HepG2 (cell line): ENCODE data around the gene NAALAD2. TPM values are rescaled to one million over a fixed set of nuclear protein-coding genes. Genes with fewer than 3 reads are reported as not detected.
A peak's percentile ranks its signal among the peaks of the same experiment; 100 is the strongest.

Experiments used
- CC2D1A ChIP-seq: sonication (generic); formaldehyde crosslinking; IDR thresholded peaks from 2 replicates; pipeline ENCODE4 v1.8.1; 2023; ENCODE audit warnings: mild to moderate bottlenecking, missing genetic modification reagents
- FOXP1 ChIP-seq, 2 experiments: fragments of 450-650 bp in 1 of 2; IDR thresholded peaks; 2 replicates each; pipeline ENCODE4 v1.6.1; 2017 to 2018; ENCODE audit warnings: antibody characterized with exemption in 1 of 2
- GABPA ChIP-seq, 2 experiments: IDR thresholded peaks; 2 replicates each; pipeline ENCODE4 v1.6.1; 2011 to 2016; ENCODE audit warnings: low read depth in 2 of 2, low read length in 1 of 2, missing biosample characterization in 1 of 2, missing genetic modification characterization in 1 of 2
- GABPB1 ChIP-seq: IDR thresholded peaks from 2 replicates; pipeline ENCODE4 v1.6.1; 2016; ENCODE audit warnings: mild to moderate bottlenecking, missing genetic modification reagents, moderate library complexity, missing compliant biosample characterization
- KDM1A ChIP-seq: IDR thresholded peaks from 2 replicates; pipeline ENCODE4 v1.6.1; 2016; ENCODE audit warnings: missing compliant biosample characterization
- LCORL ChIP-seq, 2 experiments: fragments of 450-650 bp in 1 of 2; sonication (generic) in 1 of 2; formaldehyde crosslinking in 1 of 2; IDR thresholded peaks; 2 replicates each; pipeline versions ENCODE4 v1.5.0 to v1.6.1; 2017 to 2020; ENCODE audit warnings: antibody characterized with exemption in 1 of 2, missing genetic modification reagents in 1 of 2
- MEF2D ChIP-seq: sonication (generic); formaldehyde crosslinking; IDR thresholded peaks from 2 replicates; pipeline ENCODE4 v1.5.1; 2020; ENCODE audit warnings: mild to moderate bottlenecking, missing genetic modification reagents
- RAD51 ChIP-seq: fragments of 450-650 bp; IDR thresholded peaks from 2 replicates; pipeline ENCODE4 v1.6.1; 2016; ENCODE audit warnings: borderline replicate concordance
- RBM22 ChIP-seq: fragments of 200-400 bp; formaldehyde crosslinking; optimal IDR thresholded peaks from 2 replicates; pipeline ENCODE3; 2017; ENCODE audit warnings: mild to moderate bottlenecking, low read length, moderate library complexity
- TFAP4 ChIP-seq: sonication (generic); IDR thresholded peaks from 2 replicates; pipeline ENCODE4 v1.6.1; 2016; ENCODE audit warnings: low read depth, borderline replicate concordance
- ZBTB42 ChIP-seq: sonication (generic); formaldehyde crosslinking; IDR thresholded peaks from 2 replicates; pipeline ENCODE4 v1.5.0; 2020; ENCODE audit warnings: mild to moderate bottlenecking, missing genetic modification reagents
- ZFP1 ChIP-seq: IDR thresholded peaks from 2 replicates; pipeline ENCODE4 v1.6.1; 2016
- ZFP82 ChIP-seq: sonication (generic); formaldehyde crosslinking; IDR thresholded peaks from 2 replicates; pipeline ENCODE4 v1.5.1; 2020; ENCODE audit warnings: mild to moderate bottlenecking, missing genetic modification reagents, borderline replicate concordance
- ZKSCAN8 ChIP-seq: IDR thresholded peaks from 2 replicates; pipeline ENCODE4 v1.6.1; 2016; ENCODE audit warnings: borderline replicate concordance, missing genetic modification reagents, missing compliant biosample characterization
- ZNF101 ChIP-seq: sonication (generic); formaldehyde crosslinking; IDR thresholded peaks from 2 replicates; pipeline ENCODE4 v1.4.0; 2020; ENCODE audit warnings: mild to moderate bottlenecking, low read depth, missing genetic modification reagents, borderline replicate concordance
- ZNF569 ChIP-seq: sonication (generic); formaldehyde crosslinking; IDR thresholded peaks from 2 replicates; pipeline ENCODE4 v1.5.0; 2020; ENCODE audit warnings: mild to moderate bottlenecking, missing genetic modification reagents, moderate library complexity, borderline replicate concordance
- polyA plus RNA-seq, 8 experiments: library from polyadenylated mRNA; depleted of rRNA in 3 of 8; stranded (reverse) in 7 of 8; unstranded in 1 of 8; fragments of >200 nt; fragmentation: Illumina TruSeq in 4 of 8; extraction: Trizol in 4 of 8; gene quantifications; 2 replicates each; pipeline versions ENCODE4 v1.2.1 to v1.2.3, GENCODE V29; 2011 to 2016; ENCODE audit warnings: low read depth in 4 of 8, missing spikeins in 1 of 8, mixed read lengths in 1 of 8; ENCODE audit not compliant: insufficient read depth in 1 of 8
- total RNA-seq, 5 experiments: library from RNA; depleted of rRNA; stranded (reverse); fragments of >200 nt; fragmentation: Illumina TruSeq; extraction: Trizol; gene quantifications; 2 replicates each; pipeline ENCODE4 v1.2.3, GENCODE V29; 2016; ENCODE audit warnings: low read depth in 1 of 5
- TF ChIP-seq, protein P1 (sequence below): sonication (generic); formaldehyde crosslinking; IDR thresholded peaks from 2 replicates; pipeline ENCODE4 v1.4.0; 2020; ENCODE audit warnings: mild to moderate bottlenecking, missing genetic modification reagents
- TF ChIP-seq, protein P2 (sequence below): sonication (generic); formaldehyde crosslinking; IDR thresholded peaks from 2 replicates; pipeline ENCODE4 v1.4.0; 2020; ENCODE audit warnings: missing genetic modification reagents, borderline replicate concordance
- TF ChIP-seq, protein P3 (sequence below): sonication (generic); formaldehyde crosslinking; IDR thresholded peaks from 2 replicates; pipeline ENCODE4 v1.5.0; 2020; ENCODE audit warnings: mild to moderate bottlenecking, missing genetic modification reagents
- TF ChIP-seq, protein P4 (sequence below): sonication (generic); formaldehyde crosslinking; conservative IDR thresholded peaks from 2 replicates; pipeline ENCODE4 v1.5.0; 2020; ENCODE audit warnings: missing genetic modification reagents

NAALAD2 gene
- total and polyA plus RNA-seq, 2 of the 13 experiments (the other 11 are each of a cell fraction or from before 2014, with no cell fraction given), result 8.0 to 8.9 TPM

DNA sequence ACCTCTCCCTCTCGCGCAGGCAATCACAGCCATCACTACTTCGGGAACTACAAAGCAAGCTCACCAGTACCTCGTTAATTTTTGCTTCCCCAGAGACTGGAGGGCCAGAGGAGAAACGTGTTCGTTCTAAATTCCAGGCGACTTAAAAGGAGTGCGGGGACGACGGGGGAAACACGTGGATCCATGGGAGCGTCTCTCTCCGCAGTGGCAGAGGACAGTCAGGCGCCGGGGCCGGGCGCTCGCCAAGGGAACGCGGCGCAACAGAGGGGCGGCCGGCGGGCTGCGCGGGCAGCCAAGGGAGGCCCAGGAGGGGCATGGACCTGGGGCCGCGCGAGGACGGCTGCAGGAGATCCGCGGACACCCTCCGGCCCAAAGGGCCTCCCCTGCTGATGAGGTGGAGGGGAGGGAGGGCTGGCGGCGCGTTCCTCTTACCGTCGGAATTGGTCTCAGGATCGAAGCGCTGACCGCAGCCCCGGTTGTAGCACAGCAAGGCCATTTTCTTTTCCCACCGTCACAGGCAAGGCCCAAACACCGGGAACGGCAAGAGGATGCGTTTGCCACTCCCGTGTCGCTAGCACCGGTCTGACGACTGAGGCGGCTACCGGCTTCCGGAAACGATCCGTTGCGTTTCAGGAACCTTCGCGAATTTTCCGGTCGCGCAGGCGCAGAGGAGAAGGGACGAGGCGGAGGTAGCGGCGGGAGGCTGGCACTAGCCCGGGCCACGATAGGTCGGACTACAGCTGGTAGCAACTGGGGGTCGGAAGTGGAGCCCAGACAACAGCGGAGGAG lies 88.2 kb downstream of the NAALAD2 start, which contains the start of gene CHORDC1 (continued):
- TF ChIP-seq TFAP4, result peak; percentile 91
- TF ChIP-seq CC2D1A, result no peak
- TF ChIP-seq GABPB1 (CRISPR knock-in tag), result peak; percentile 93
- no peak for TF ChIP-seq ZFP82
- TF ChIP-seq, protein P1, sequence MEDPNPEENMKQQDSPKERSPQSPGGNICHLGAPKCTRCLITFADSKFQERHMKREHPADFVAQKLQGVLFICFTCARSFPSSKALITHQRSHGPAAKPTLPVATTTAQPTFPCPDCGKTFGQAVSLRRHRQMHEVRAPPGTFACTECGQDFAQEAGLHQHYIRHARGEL (CRISPR knock-in tag), result no peak
- TF ChIP-seq, protein P2, sequence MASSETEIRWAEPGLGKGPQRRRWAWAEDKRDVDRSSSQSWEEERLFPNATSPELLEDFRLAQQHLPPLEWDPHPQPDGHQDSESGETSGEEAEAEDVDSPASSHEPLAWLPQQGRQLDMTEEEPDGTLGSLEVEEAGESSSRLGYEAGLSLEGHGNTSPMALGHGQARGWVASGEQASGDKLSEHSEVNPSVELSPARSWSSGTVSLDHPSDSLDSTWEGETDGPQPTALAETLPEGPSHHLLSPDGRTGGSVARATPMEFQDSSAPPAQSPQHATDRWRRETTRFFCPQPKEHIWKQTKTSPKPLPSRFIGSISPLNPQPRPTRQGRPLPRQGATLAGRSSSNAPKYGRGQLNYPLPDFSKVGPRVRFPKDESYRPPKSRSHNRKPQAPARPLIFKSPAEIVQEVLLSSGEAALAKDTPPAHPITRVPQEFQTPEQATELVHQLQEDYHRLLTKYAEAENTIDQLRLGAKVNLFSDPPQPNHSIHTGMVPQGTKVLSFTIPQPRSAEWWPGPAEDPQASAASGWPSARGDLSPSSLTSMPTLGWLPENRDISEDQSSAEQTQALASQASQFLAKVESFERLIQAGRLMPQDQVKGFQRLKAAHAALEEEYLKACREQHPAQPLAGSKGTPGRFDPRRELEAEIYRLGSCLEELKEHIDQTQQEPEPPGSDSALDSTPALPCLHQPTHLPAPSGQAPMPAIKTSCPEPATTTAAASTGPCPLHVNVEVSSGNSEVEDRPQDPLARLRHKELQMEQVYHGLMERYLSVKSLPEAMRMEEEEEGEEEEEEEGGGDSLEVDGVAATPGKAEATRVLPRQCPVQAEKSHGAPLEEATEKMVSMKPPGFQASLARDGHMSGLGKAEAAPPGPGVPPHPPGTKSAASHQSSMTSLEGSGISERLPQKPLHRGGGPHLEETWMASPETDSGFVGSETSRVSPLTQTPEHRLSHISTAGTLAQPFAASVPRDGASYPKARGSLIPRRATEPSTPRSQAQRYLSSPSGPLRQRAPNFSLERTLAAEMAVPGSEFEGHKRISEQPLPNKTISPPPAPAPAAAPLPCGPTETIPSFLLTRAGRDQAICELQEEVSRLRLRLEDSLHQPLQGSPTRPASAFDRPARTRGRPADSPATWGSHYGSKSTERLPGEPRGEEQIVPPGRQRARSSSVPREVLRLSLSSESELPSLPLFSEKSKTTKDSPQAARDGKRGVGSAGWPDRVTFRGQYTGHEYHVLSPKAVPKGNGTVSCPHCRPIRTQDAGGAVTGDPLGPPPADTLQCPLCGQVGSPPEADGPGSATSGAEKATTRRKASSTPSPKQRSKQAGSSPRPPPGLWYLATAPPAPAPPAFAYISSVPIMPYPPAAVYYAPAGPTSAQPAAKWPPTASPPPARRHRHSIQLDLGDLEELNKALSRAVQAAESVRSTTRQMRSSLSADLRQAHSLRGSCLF, result no peak
- no peak for TF ChIP-seq ZFP1 (CRISPR knock-in tag)
- TF ChIP-seq ZKSCAN8 (CRISPR knock-in tag), result no peak
- TF ChIP-seq, protein P3, sequence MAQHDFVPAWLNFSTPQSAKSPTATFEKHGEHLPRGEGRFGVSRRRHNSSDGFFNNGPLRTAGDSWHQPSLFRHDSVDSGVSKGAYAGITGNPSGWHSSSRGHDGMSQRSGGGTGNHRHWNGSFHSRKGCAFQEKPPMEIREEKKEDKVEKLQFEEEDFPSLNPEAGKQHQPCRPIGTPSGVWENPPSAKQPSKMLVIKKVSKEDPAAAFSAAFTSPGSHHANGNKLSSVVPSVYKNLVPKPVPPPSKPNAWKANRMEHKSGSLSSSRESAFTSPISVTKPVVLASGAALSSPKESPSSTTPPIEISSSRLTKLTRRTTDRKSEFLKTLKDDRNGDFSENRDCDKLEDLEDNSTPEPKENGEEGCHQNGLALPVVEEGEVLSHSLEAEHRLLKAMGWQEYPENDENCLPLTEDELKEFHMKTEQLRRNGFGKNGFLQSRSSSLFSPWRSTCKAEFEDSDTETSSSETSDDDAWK (CRISPR knock-in tag), result no peak
- TF ChIP-seq ZBTB42 (CRISPR knock-in tag), result 0 out of 2 replicates have a peak, but pooled peaks have one; percentile 67
- TF ChIP-seq ZNF101, result no peak
- peak; percentile 72 for TF ChIP-seq GABPA (IDR thresholded peaks at IDR 0.05; ENCODE audit: low read depth, low read length)
- peak; percentile 92 for TF ChIP-seq GABPA (CRISPR knock-in tag; IDR thresholded peaks at IDR 0.05; ENCODE audit: low read depth)
- no peak for TF ChIP-seq KDM1A (CRISPR knock-in tag)
- TF ChIP-seq LCORL (IDR thresholded peaks at IDR 0.05), result no peak
- no peak; the same call in 1 of the 2 replicates for TF ChIP-seq LCORL (CRISPR knock-in tag; IDR thresholded peaks at IDR 0.05)
- no peak for TF ChIP-seq RBM22
- TF ChIP-seq, protein P4, sequence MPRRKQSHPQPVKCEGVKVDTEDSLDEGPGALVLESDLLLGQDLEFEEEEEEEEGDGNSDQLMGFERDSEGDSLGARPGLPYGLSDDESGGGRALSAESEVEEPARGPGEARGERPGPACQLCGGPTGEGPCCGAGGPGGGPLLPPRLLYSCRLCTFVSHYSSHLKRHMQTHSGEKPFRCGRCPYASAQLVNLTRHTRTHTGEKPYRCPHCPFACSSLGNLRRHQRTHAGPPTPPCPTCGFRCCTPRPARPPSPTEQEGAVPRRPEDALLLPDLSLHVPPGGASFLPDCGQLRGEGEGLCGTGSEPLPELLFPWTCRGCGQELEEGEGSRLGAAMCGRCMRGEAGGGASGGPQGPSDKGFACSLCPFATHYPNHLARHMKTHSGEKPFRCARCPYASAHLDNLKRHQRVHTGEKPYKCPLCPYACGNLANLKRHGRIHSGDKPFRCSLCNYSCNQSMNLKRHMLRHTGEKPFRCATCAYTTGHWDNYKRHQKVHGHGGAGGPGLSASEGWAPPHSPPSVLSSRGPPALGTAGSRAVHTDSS (CRISPR knock-in tag), result no peak
- TF ChIP-seq FOXP1 (IDR thresholded peaks at IDR 0.05), result no peak
- TF ChIP-seq FOXP1 (CRISPR knock-in tag; IDR thresholded peaks at IDR 0.05), result no peak
- no peak for TF ChIP-seq RAD51
- no peak for TF ChIP-seq ZNF569
- no peak for TF ChIP-seq MEF2D (CRISPR knock-in tag)
